DMS153 (cell line): ENCODE data around the gene BTBD16.

Source experiments
- DNase-seq: peaks from one replicate; lab custom pipeline; 2025; lab: John Stamatoyannopoulos, UW

The BTBD16 gene

GRCh38 chr10:122248356-122249302 lies 22.5 kb upstream of the BTBD16 start:
- DNase-seq = no peak

- DNase-seq = no peak
These were observed 21.7 kb upstream of the BTBD16 start for GRCh38 chr10:122249303-122249850.

GRCh38 chr10:122249991-122250750 lies 20.9 kb upstream of the BTBD16 start:
- no peak for DNase-seq

GRCh38 chr10:122251459-122252255 lies 19.4 kb upstream of the BTBD16 start:
- no peak for DNase-seq

GRCh38 chr10:122252805-122253204 lies 18.3 kb upstream of the BTBD16 start:
- DNase-seq = no peak

GRCh38 chr10:122253605-122254004 lies 17.5 kb upstream of the BTBD16 start:
- DNase-seq = no peak

GRCh38 chr10:122254831-122255230 lies 16.3 kb upstream of the BTBD16 start:
- no peak for DNase-seq

- DNase-seq = no peak
These were observed 15.4 kb upstream of the BTBD16 start for GRCh38 chr10:122255509-122256301.

- DNase-seq = no peak
These were observed 14.1 kb upstream of the BTBD16 start for GRCh38 chr10:122257041-122257440.

- no peak for DNase-seq
These were observed 12.7 kb upstream of the BTBD16 start for GRCh38 chr10:122258136-122259074.

GRCh38 chr10:122259075-122259466 lies 12.0 kb upstream of the BTBD16 start:
- no peak for DNase-seq

- no peak for DNase-seq
These were observed 9.5 kb upstream of the BTBD16 start for GRCh38 chr10:122261584-122261983.

GRCh38 chr10:122263971-122264370 lies 7.1 kb upstream of the BTBD16 start:
- no peak for DNase-seq

GRCh38 chr10:122264436-122264835 lies 6.7 kb upstream of the BTBD16 start:
- DNase-seq = no peak

GRCh38 chr10:122264931-122265330 lies 6.2 kb upstream of the BTBD16 start:
- no peak for DNase-seq

- no peak for DNase-seq
These were observed 5.2 kb upstream of the BTBD16 start for GRCh38 chr10:122265896-122266295.

GRCh38 chr10:122267849-122268737 lies 3.0 kb upstream of the BTBD16 start:
- peak; percentile 22 for DNase-seq

- no peak for DNase-seq
These were observed 1.9 kb upstream of the BTBD16 start for GRCh38 chr10:122269059-122269687.
